Measurements from ENCODE around the gene ZER1.
"Not testable (repeated sequence)": the region's sequence is repeated elsewhere in the genome, so short reads cannot be mapped to it uniquely, and the experiment has no call there.

The ZER1 gene

GRCh38 chr9:128786681-128787601 lies 15.2 kb upstream of the ZER1 start, which contains the start of gene TBC1D13:
Gene TBC1D13, plus strand, starts transcription at chr9:128787253. Its CDS starts 101 bp downstream, at chr9:128787354.
- peak; percentile 76 for DNase-seq

GRCh38 chr9:128785427-128785826 lies 13.7 kb upstream of the ZER1 start:
- DNase-seq = no peak

DNA sequence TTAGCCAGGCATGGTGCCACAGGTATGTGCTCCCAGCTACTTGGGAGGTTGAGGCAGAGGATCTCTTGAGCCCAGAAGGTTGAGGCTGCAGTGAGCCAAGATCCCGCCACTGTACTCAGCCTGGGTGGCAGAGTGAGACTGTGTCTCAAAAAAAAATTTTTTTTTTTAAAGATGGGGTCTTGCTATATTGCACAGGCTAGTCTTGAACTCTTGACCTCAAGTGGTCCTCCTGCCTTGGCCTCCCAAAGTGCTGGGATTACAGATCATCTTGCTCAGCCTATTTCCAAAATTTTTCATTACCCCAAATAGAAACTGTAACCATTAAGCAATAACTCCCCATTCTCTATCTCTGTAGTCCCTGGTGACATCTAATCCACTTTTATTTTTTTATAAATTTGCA lies 10.9 kb upstream of the ZER1 start:
- DNase-seq = peak; percentile 25

- peak; percentile 79 for DNase-seq
Measured at GRCh38 chr9:128781187-128782070, 9.7 kb upstream of the ZER1 start.

GRCh38 chr9:128780093-128780492 lies 8.4 kb upstream of the ZER1 start:
- not testable (repeated sequence) for DNase-seq

GRCh38 chr9:128774804-128775203 lies 3.1 kb upstream of the ZER1 start:
- no peak for DNase-seq

DNA sequence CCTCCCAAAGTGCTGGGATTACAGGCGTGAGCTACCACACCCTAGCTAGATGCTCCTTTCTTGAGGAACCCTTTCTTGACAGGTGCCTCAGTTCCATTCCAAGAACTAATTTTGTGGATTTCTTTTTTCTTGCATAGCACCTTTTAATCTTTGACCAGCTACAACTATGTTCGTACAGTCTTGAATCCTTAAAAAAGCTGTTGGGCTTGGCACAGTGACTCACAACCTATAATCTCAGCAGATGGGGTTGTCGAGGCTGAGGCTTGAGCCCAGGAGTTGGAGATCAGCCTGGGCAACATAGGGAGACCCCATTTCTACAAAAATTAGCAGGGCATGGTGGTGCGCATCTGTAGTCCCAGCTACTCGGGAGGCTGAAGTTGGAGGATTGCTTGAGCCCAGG lies 1.3 kb upstream of the ZER1 start:
- DNase-seq = no peak

GRCh38 chr9:128771094-128771721 lies 519 bp downstream of the ZER1 start:
- DNase-seq = no peak

DNA sequence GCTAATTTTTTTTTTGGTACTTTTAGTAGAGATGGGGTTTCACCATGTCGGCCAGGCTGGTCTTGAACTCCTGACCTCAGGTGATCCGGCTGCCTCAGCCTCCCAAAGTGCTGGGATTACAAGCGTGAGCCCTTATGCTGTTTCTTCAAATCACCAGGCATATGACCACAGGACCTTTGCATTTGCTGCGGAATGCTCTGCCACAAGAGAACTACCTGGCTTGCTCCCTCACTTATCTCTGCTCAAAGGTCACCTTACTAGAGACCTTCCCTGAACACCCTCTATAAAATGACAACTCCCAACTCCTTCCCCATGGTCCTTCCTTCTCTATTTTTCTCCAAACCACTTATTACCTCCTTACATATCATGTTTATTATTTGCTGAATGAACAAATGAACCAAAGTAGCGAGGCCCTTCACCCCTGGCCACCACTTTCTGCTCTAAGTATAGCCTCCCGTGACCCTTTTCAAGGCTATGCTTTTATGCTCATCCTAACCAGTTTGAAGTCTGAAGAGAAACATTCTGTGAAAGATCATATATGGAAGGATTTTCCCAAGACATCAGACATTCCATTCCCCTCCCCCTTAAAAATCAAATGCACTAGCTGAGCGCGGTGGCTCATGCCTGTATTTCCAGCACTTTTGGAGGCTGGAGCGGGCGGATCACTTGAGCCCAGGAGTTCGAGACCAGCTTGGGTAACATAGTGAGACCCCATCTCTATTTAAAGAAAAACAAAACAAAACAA lies 1.3 kb downstream of the ZER1 start:
- DNase-seq = no peak

DNA sequence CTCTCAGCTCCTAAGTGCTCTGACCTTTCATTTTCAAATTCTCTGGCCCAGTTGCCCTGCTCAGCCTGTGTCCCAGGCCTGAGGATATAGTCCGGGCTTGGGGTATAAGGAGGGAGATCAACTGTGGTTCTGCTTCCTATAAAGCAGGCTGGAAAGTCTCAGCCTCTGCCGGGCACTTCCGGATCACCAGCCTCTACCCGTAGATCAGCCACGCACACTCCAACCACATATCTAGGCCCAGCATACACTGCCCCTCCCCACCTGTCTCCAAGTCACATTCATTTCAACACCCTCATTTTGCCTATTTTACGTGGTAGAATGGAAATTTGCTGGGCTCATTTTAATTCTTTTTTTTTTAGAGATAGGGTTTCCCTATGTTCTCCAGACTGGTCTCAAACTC lies 3.1 kb downstream of the ZER1 start:
- DNase-seq = no peak

DNA sequence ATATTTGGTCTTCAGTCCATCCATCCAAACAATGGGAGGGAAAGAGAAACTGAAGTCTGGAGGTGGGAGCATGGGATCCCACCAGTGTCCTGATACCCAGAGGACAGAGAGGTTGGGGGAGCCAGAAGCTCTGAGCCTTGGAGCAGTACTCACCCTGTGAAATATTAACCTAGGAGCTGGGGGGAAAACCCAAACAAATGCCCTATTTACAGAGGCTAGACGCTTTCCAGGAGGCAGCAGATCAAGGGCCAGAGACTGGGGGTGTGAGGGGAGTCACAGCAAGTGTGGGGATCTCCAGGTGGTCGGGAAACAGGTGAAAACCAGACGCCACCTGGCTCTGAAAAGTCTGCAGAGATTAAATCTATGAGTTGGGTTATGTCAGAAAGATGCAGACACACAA lies 6.2 kb downstream of the ZER1 start:
- no peak for DNase-seq

DNA sequence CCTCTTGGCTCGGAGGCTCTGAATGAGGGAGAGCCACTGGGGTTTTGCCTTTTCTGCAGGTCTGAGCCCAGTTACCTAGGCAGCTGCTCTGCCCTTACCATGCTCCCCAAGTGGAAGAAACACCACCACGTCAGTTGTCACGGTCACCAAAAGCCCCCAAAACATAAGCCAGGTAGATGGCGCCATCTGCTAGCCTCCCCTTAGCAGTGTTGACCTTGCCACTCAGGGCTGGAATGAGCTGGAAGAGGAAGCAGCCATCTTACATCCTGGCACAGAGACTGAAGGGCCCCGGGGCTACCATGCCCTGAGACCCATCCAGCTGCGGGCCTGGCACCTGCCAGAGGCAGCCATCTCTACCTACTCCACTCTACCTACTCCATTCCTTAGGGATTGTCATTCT lies 7.4 kb downstream of the ZER1 start:
- DNase-seq = peak; percentile 3

- no peak for DNase-seq
Measured at GRCh38 chr9:128762671-128763449, 8.9 kb downstream of the ZER1 start.

GRCh38 chr9:128757602-128758001 lies 14.1 kb downstream of the ZER1 start:
- no peak for DNase-seq

DNA sequence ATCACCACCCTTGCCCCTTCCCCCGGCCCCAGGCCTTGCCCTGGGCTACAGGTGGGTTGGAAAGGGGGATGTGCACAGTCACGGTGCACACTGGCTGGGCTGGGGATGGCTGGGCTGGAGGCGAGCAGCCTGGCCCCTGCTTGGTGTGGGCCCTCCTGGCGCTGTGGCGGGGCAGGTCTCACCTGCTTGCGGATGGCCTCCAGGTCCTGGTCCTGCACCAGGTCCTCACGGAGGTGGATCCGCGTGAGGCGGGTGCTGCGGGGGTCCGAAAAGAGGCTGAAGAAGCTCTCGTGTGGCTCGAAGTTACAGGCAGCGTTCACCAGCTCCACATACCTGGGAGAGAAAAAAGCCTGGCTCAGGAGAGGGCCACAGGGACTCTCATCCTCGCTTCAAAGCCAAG lies 18.1 kb downstream of the ZER1 start:
- no peak for DNase-seq

- no peak for DNase-seq
Measured at GRCh38 chr9:128750926-128751595, 20.7 kb downstream of the ZER1 start.

GRCh38 chr9:128747241-128747640 lies 24.5 kb downstream of the ZER1 start:
- no peak for DNase-seq

- no peak for DNase-seq
Measured at GRCh38 chr9:128743421-128743820, 28.3 kb downstream of the ZER1 start.

DNA sequence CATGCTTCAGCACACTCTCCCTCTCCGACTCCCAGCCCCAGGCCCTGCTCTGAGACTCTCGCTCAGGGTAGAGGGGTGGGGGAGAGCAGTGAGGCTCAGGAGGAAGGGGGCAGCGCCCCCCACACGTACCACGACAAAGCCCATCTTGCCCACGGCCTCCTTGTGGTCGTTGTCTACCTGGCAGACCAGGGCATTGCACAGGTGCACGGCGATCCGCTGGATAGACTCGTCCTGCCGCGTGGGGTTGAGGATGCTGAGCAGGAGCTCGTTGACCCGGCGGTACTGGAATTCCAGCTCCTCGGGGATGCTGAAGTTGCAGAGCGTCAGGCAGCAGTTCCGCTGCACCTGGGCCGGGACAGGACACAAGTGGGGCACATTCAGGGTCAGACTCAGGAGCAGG lies 29.3 kb downstream of the ZER1 start:
- DNase-seq = no peak

DNA sequence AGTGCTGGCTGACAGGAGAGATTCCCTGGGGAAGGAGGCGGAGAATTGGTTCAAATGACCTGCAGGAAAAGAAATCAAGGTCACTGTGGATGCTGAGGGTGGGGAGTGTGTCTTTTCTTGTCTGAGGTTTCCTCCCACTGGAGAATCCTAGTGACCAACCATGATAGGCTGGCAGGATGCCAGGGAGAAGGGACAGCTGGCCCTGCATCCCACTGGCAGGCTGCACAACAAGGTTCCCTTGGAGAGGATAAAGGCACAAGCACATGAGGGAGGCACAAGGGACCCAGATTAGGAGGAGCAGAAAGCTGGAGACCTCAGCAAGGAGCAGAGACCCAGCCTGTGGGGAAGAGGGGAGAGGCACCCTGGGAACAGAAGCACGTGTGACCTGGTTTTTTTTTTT lies 36.4 kb downstream of the ZER1 start:
- no peak for DNase-seq

- peak; percentile 76 for DNase-seq
Measured at GRCh38 chr9:128733256-128733655, 38.5 kb downstream of the ZER1 start.
